H9 (cell line): Measurements from ENCODE around the gene KLC4. TPM values are rescaled to one million over a fixed set of nuclear protein-coding genes. Genes with fewer than 3 reads are reported as not detected.

Experiments
- DNase-seq: peaks from one replicate; pipeline ENCODE4 v3.0.0-alpha.2; 2017
- H2AFZ ChIP-seq: one replicate; pipeline ENCODE4 v1.6.1; 2013; ENCODE audit warnings: mild to moderate bottlenecking, low read length, control low read depth, moderate library complexity
- H2AK5ac ChIP-seq: 2 replicates; pipeline ENCODE4 v1.6.1; 2013; ENCODE audit warnings: low read length, control low read depth, mixed read lengths; ENCODE audit not compliant: insufficient read length
- H2BK120ac ChIP-seq: one replicate; pipeline ENCODE4 v1.6.1; 2013; ENCODE audit warnings: low read depth, mild to moderate bottlenecking, low read length, control low read depth, inconsistent platforms; ENCODE audit not compliant: poor library complexity, severe bottlenecking
- H2BK12ac ChIP-seq: 2 replicates; pipeline ENCODE4 v1.6.1; 2013; ENCODE audit warnings: low read length, control low read depth, mixed read lengths, low read depth; ENCODE audit not compliant: insufficient read length
- H2BK15ac ChIP-seq: 2 replicates; pipeline ENCODE4 v1.6.1; 2013; ENCODE audit warnings: low read depth, low read length, control low read depth
- H2BK20ac ChIP-seq: one replicate; pipeline ENCODE4 v1.6.1; 2013; ENCODE audit warnings: low read depth, mild to moderate bottlenecking, low read length, control low read depth, inconsistent platforms; ENCODE audit not compliant: poor library complexity, severe bottlenecking
- H2BK5ac ChIP-seq: 2 replicates; pipeline ENCODE4 v1.6.1; 2013; ENCODE audit warnings: low read length, control low read depth, mixed read lengths; ENCODE audit not compliant: insufficient read length
- H3K14ac ChIP-seq: 2 replicates; pipeline ENCODE4 v1.6.1; 2013; ENCODE audit warnings: low read length, control low read depth; ENCODE audit not compliant: insufficient read depth
- H3K18ac ChIP-seq: 2 replicates; pipeline ENCODE4 v1.6.1; 2013; ENCODE audit warnings: low read depth, mild to moderate bottlenecking, mixed read lengths, low read length, control low read depth; ENCODE audit not compliant: insufficient read length
- H3K23ac ChIP-seq: 2 replicates; pipeline ENCODE4 v1.6.1; 2013; ENCODE audit warnings: low read length, control low read depth, mixed read lengths, low read depth; ENCODE audit not compliant: insufficient read length
- H3K23me2 ChIP-seq: 2 replicates; pipeline ENCODE4 v1.6.1; 2013; ENCODE audit warnings: low read depth, mild to moderate bottlenecking, mixed read lengths, low read length, control low read depth; ENCODE audit not compliant: insufficient read length, poor library complexity, severe bottlenecking
- H3K27ac ChIP-seq: 2 replicates; pipeline ENCODE4 v1.5.1; 2013; ENCODE audit warnings: low read length, control low read depth, mixed read lengths, low read depth; ENCODE audit not compliant: insufficient read length
- H3K27me3 ChIP-seq: 2 replicates; pipeline ENCODE4 v1.6.1; 2013; ENCODE audit warnings: low read length, control low read depth, inconsistent platforms; ENCODE audit not compliant: insufficient read depth
- H3K4ac ChIP-seq: 2 replicates; pipeline ENCODE4 v1.6.1; 2013; ENCODE audit warnings: low read depth, mild to moderate bottlenecking, control low read depth, inconsistent platforms, low read length, moderate library complexity
- H3K4me1 ChIP-seq: 2 replicates; pipeline ENCODE4 v1.6.1; 2013; ENCODE audit warnings: low read length, control low read depth, inconsistent platforms; ENCODE audit not compliant: insufficient read depth
- H3K4me2 ChIP-seq: 2 replicates; pipeline ENCODE4 v1.6.1; 2013; ENCODE audit warnings: low read length, control low read depth, mixed read lengths; ENCODE audit not compliant: insufficient read length, insufficient read depth
- H3K56ac ChIP-seq: 2 replicates; pipeline ENCODE4 v1.6.1; 2013; ENCODE audit warnings: low read depth, mild to moderate bottlenecking, mixed read lengths, low read length, control low read depth; ENCODE audit not compliant: insufficient read length
- H3K79me1 ChIP-seq: 2 replicates; pipeline ENCODE4 v1.6.1; 2013; ENCODE audit warnings: low read depth, mild to moderate bottlenecking, moderate library complexity, low read length, control low read depth, inconsistent platforms; ENCODE audit not compliant: insufficient read depth, poor library complexity, severe bottlenecking
- H3K79me2 ChIP-seq: 2 replicates; pipeline ENCODE4 v1.6.1; 2013; ENCODE audit warnings: low read length, control low read depth, inconsistent platforms; ENCODE audit not compliant: insufficient read depth
- H3K9ac ChIP-seq: 2 replicates; pipeline ENCODE4 v1.6.1; 2013; ENCODE audit warnings: low read length, control low read depth, mixed read lengths; ENCODE audit not compliant: insufficient read length; ENCODE audit errors: extremely low read depth
- H3K9me3 ChIP-seq: one replicate; pipeline ENCODE4 v1.6.1; 2013; ENCODE audit warnings: low read depth, low read length, inconsistent platforms; ENCODE audit not compliant: control insufficient read depth
- H3T11ph ChIP-seq: one replicate; pipeline ENCODE4 v1.6.1; 2013; ENCODE audit warnings: mild to moderate bottlenecking, low read length, control low read depth, inconsistent platforms
- H4K20me1 ChIP-seq: one replicate; pipeline ENCODE4 v1.6.1; 2013; ENCODE audit not compliant: control insufficient read depth, insufficient read length, insufficient read depth
- H4K5ac ChIP-seq: 2 replicates; pipeline ENCODE4 v1.6.1; 2013; ENCODE audit warnings: low read depth, mild to moderate bottlenecking, mixed read lengths, low read length, control low read depth; ENCODE audit not compliant: insufficient read length
- H4K8ac ChIP-seq: replicated peaks from 2 replicates; pipeline ENCODE4 v1.6.1; 2013; ENCODE audit warnings: low read length, control low read depth, mixed read lengths, low read depth; ENCODE audit not compliant: insufficient read length
- H4K91ac ChIP-seq: 2 replicates; pipeline ENCODE4 v1.6.1; 2013; ENCODE audit warnings: low read depth, mild to moderate bottlenecking, moderate library complexity, mixed read lengths, low read length, control low read depth; ENCODE audit not compliant: insufficient read length
- H3K27ac Mint-ChIP-seq, 3 experiments: 2 replicates in 2 of 3; 3 replicates in 1 of 3; pipeline ENCODE4 v1.8.0; 2020 to 2021; ENCODE audit warnings: mixed read lengths in 3 of 3, mild to moderate bottlenecking in 1 of 3, moderate library complexity in 1 of 3
- H3K27me3 Mint-ChIP-seq: 2 replicates; pipeline ENCODE4 v1.8.0; 2021; ENCODE audit warnings: low read depth, mild to moderate bottlenecking, moderate library complexity, mixed read lengths
- H3K36me3 Mint-ChIP-seq, 3 experiments: 2 replicates in 2 of 3; 3 replicates in 1 of 3; pipeline ENCODE4 v1.8.0; 2020 to 2021; ENCODE audit warnings: low read depth in 3 of 3, mixed read lengths in 3 of 3; ENCODE audit not compliant: insufficient read depth in 1 of 3
- H3K4me1 Mint-ChIP-seq, 2 experiments: 2 replicates each; pipeline ENCODE4 v1.8.0; 2020; ENCODE audit warnings: mixed read lengths in 2 of 2
- H3K4me3 Mint-ChIP-seq, 2 experiments: 2 replicates in 1 of 2; 3 replicates in 1 of 2; pipeline ENCODE4 v1.8.0; 2020 to 2021; ENCODE audit warnings: mild to moderate bottlenecking in 2 of 2, mixed read lengths in 2 of 2, moderate library complexity in 1 of 2
- H3K9me3 Mint-ChIP-seq, 2 experiments: 2 replicates in 1 of 2; 3 replicates in 1 of 2; pipeline ENCODE4 v1.8.0; 2020; ENCODE audit warnings: mild to moderate bottlenecking in 2 of 2, mixed read lengths in 2 of 2, moderate library complexity in 1 of 2
- CTCF ChIP-seq: fragments of 200-600 bp; sonication (generic); conservative IDR thresholded peaks from 3 replicates; pipeline ENCODE4 v1.8.0; 2021; ENCODE audit warnings: antibody characterized with exemption, mild to moderate bottlenecking
- WGBS: extraction: QIAGEN DNeasy Blood & Tissue Kit; methylation state at CpG from one replicate; pipeline ENCODE4 v1.1.7; 2013; ENCODE audit warnings: missing lambda C conversion rate, low lambda C conversion rate, mixed read lengths; ENCODE audit not compliant: insufficient read length; ENCODE audit errors: extremely low coverage; 5-methylcytosine and 5-hydroxymethylcytosine counted together
- total RNA-seq: library from RNA; stranded (reverse); gene quantifications from 2 replicates; pipeline ENCODE4 v1.2.1, GENCODE V29; 2021

Gene KLC4
- total RNA-seq, 1 experiment from 2014 or later, result 29.7 TPM

GRCh38 chr6:43077981-43078511 is 18.6 kb downstream of the KLC4 start:
- H2BK120ac ChIP-seq, result no peak overlapping the region

More at GRCh38 chr6:43077981-43078511, 18.6 kb downstream of the KLC4 start:
- H3K27ac Mint-ChIP-seq, result peak overlapping the region in 1 of 3 experiments; percentile 41; a peak in 1 of 7 replicates
- peaks cover 11% of the 10 kb centered on the region for H3K79me1 ChIP-seq
- no peaks in the 10 kb centered on the region for H3K27me3 Mint-ChIP-seq
- no peak overlapping the region for H3T11ph ChIP-seq
- peak overlapping the region; percentile 46 for H3K18ac ChIP-seq
- peaks cover 22% of the 10 kb centered on the region; the same call in 1 of the 2 replicates for H3K79me2 ChIP-seq
- H3K56ac ChIP-seq, result no peak overlapping the region
- peak overlapping the region; percentile 72 for H3K4me2 ChIP-seq
- peaks cover 33 to 46% of the 10 kb centered on the region in 2 experiments for H3K4me1 Mint-ChIP-seq
- H4K5ac ChIP-seq, result no peak overlapping the region
- no CpG with 5 or more reads among the region's 6 CpGs for WGBS
- no peak overlapping the region for H2BK12ac ChIP-seq
- no peak overlapping the region for H2BK20ac ChIP-seq
- no peak overlapping the region for H4K91ac ChIP-seq
- no peaks in the 10 kb centered on the region for H3K9me3 ChIP-seq
- no peaks in the 10 kb centered on the region for H4K20me1 ChIP-seq
- H4K8ac ChIP-seq, result no peak overlapping the region
- peak overlapping the region; percentile 85 to 90 for H3K4me3 Mint-ChIP-seq
- H3K36me3 Mint-ChIP-seq, result peaks cover 7 to 18% (median 12%) of the 10 kb centered on the region in 3 experiments
- no peak overlapping the region for H3K14ac ChIP-seq
- H2BK15ac ChIP-seq, result no peak overlapping the region
- no peaks in the 10 kb centered on the region for H3K9me3 Mint-ChIP-seq
- peaks cover 10% of the 10 kb centered on the region for H3K23me2 ChIP-seq
- peak; percentile 34 for DNase-seq
- H2BK5ac ChIP-seq, result no peak overlapping the region
- TF ChIP-seq CTCF, result no peak
- no peak overlapping the region for H3K27ac ChIP-seq
- no peak overlapping the region for H2AFZ ChIP-seq
- H3K23ac ChIP-seq, result no peak overlapping the region
- peaks cover 13% of the 10 kb centered on the region for H3K4me1 ChIP-seq
- no peak overlapping the region for H3K4ac ChIP-seq
- no peaks in the 10 kb centered on the region for H3K27me3 ChIP-seq
- no peak overlapping the region for H2AK5ac ChIP-seq
- no peak overlapping the region for H3K9ac ChIP-seq
